HG03469 (cell line): ENCODE results near the gene CBLN3.

Source experiments
- ATAC-seq: cut with Tn5 transposase; IDR thresholded peaks from one replicate; pipeline ENCODE4 v1.9.1; 2021; ENCODE audit warnings: mild to moderate bottlenecking, moderate library complexity, moderate number of reproducible peaks; ENCODE audit not compliant: unreplicated experiment

CBLN3 gene

GRCh38 chr14:24387009-24387345 lies 42.5 kb downstream of the CBLN3 start:
- no peak for ATAC-seq

- no peak for ATAC-seq
These were observed 43.9 kb downstream of the CBLN3 start for GRCh38 chr14:24385524-24385923.

- no peak for ATAC-seq
These were observed 45.3 kb downstream of the CBLN3 start for GRCh38 chr14:24384169-24384568.

GRCh38 chr14:24382064-24382371 lies 47.5 kb downstream of the CBLN3 start:
- no peak for ATAC-seq

- no peak for ATAC-seq
These were observed 48.0 kb downstream of the CBLN3 start for GRCh38 chr14:24381363-24382063.

GRCh38 chr14:24379907-24380730 lies 49.3 kb downstream of the CBLN3 start:
- no peak for ATAC-seq

GRCh38 chr14:24378981-24379906 lies 50.2 kb downstream of the CBLN3 start:
- no peak for ATAC-seq

- ATAC-seq = no peak
These were observed 51.1 kb downstream of the CBLN3 start for GRCh38 chr14:24378327-24378726.

- ATAC-seq = no peak
These were observed 51.8 kb downstream of the CBLN3 start for GRCh38 chr14:24377657-24378056.

GRCh38 chr14:24377126-24377525 lies 52.3 kb downstream of the CBLN3 start:
- ATAC-seq = no peak
